ENCODE data around the gene JAGN1.

- TF ChIP-seq CTCF (conservative IDR thresholded peaks at IDR 0.05 in 1 of 2, IDR thresholded peaks at IDR 0.05 in 1 of 2; ENCODE audit: extremely low read depth in 1 of 2, insufficient read depth in 1 of 2, low read depth in 1 of 2, low read length in 2 of 2) (no peak), EZH2 (IDR thresholded peaks at IDR 0.05; ENCODE audit: borderline replicate concordance, low read length) (no peak)
Observed at GRCh38 chr3:9888540-9888939, 1.9 kb upstream of the JAGN1 start.

Measured in mammary epithelial cell (primary cell).